ENCODE measurements around the gene DYRK1A.
"Not testable (repeated sequence)": the region's sequence is repeated elsewhere in the genome, so short reads cannot be mapped to it uniquely, and the experiment has no call there.

DNA sequence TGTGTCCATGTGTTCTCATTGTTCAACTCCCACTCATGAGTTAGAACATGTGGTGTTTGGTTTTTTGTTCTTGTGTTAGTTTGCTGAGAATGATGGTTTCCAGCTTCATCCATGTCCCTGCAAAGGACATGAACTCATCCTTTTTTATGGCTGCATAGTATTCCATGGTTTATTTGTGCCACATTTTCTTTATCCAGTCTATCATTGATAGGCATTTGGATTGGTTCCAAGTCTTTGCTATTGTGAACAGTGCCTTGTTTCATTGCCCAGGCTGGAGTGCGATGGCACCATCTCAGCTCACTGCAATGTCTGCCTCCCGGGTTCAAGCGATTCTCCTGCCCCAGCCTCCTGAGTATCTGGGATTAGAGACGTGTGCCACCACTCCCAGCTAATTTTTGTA lies 183.2 kb downstream of the DYRK1A start:
- not testable (repeated sequence) for TF ChIP-seq EZH2phosphoT487 (conservative IDR thresholded peaks at IDR 0.05; ENCODE audit: low read length)
- TF ChIP-seq, protein P1, sequence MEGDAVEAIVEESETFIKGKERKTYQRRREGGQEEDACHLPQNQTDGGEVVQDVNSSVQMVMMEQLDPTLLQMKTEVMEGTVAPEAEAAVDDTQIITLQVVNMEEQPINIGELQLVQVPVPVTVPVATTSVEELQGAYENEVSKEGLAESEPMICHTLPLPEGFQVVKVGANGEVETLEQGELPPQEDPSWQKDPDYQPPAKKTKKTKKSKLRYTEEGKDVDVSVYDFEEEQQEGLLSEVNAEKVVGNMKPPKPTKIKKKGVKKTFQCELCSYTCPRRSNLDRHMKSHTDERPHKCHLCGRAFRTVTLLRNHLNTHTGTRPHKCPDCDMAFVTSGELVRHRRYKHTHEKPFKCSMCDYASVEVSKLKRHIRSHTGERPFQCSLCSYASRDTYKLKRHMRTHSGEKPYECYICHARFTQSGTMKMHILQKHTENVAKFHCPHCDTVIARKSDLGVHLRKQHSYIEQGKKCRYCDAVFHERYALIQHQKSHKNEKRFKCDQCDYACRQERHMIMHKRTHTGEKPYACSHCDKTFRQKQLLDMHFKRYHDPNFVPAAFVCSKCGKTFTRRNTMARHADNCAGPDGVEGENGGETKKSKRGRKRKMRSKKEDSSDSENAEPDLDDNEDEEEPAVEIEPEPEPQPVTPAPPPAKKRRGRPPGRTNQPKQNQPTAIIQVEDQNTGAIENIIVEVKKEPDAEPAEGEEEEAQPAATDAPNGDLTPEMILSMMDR (IDR thresholded peaks at IDR 0.05; ENCODE audit: insufficient read depth, low read length, poor library complexity, severe bottlenecking) = not testable (repeated sequence)
